Measurements from ENCODE around the gene BAIAP2L2.

BAIAP2L2 gene

GRCh38 chr22:38073150-38074130 lies 37.0 kb downstream of the BAIAP2L2 start:
- no peak for TF ChIP-seq POLR2AphosphoS5 (IDR thresholded peaks at IDR 0.05; ENCODE audit: low read depth)
- TF ChIP-seq REST (IDR thresholded peaks at IDR 0.05; ENCODE audit: insufficient replicate concordance, low read depth): no peak
- TF ChIP-seq GABPA (IDR thresholded peaks at IDR 0.05; ENCODE audit: low read depth): no peak
- no peak for TF ChIP-seq CTCF (IDR thresholded peaks at IDR 0.05; ENCODE audit: insufficient read depth, low read length)
- TF ChIP-seq SPI1 (IDR thresholded peaks at IDR 0.05; ENCODE audit: borderline replicate concordance, low read depth): no peak
- no peaks in the 10 kb centered on the region for H3K27me3 ChIP-seq (ENCODE audit: insufficient read depth, poor library complexity, severe bottlenecking)
- no peak for DNase-seq (ENCODE audit: low read depth in 1 of 2, low spot score in 1 of 2)
- H3K27ac ChIP-seq (replicated peaks): no peak overlapping the region
- H3K4me3 ChIP-seq (replicated peaks; ENCODE audit: insufficient read depth, low read length): no peak overlapping the region

GRCh38 chr22:38072322-38073149 lies 37.9 kb downstream of the BAIAP2L2 start:
- no peak for DNase-seq (ENCODE audit: low read depth in 1 of 2, low spot score in 1 of 2)
- Histone ChIP-seq H3K4me3 (replicated peaks; ENCODE audit: insufficient read depth, low read length) (no peak overlapping the region), H3K27me3 (ENCODE audit: insufficient read depth, poor library complexity, severe bottlenecking) (no peaks in the 10 kb centered on the region), H3K27ac (replicated peaks) (no peak overlapping the region)
- TF ChIP-seq GABPA (IDR thresholded peaks at IDR 0.05; ENCODE audit: low read depth) (no peak), REST (IDR thresholded peaks at IDR 0.05; ENCODE audit: insufficient replicate concordance, low read depth) (no peak), CTCF (IDR thresholded peaks at IDR 0.05; ENCODE audit: insufficient read depth, low read length) (no peak), POLR2AphosphoS5 (IDR thresholded peaks at IDR 0.05; ENCODE audit: low read depth) (no peak), SPI1 (IDR thresholded peaks at IDR 0.05; ENCODE audit: borderline replicate concordance, low read depth) (no peak)

- Histone ChIP-seq H3K27me3 (ENCODE audit: insufficient read depth, poor library complexity, severe bottlenecking) (no peaks in the 10 kb centered on the region), H3K4me3 (replicated peaks; ENCODE audit: insufficient read depth, low read length) (no peak overlapping the region), H3K27ac (replicated peaks) (no peak overlapping the region)
- DNase-seq (ENCODE audit: low read depth in 1 of 2, low spot score in 1 of 2): no peak
- TF ChIP-seq POLR2AphosphoS5 (IDR thresholded peaks at IDR 0.05; ENCODE audit: low read depth): no peak
Observed at GRCh38 chr22:38071421-38072321, 38.8 kb downstream of the BAIAP2L2 start.

Measured in HL-60 (cell line).